Islet precursor cell (in vitro differentiated cells): Measurements from ENCODE around the gene MBNL2.
A peak's percentile ranks its signal among the peaks of the same experiment; 100 is the strongest.

Experiments
- DNase-seq: peaks from one replicate; pipeline ENCODE4 v3.0.0-alpha.2; 2018

MBNL2 gene

DNA sequence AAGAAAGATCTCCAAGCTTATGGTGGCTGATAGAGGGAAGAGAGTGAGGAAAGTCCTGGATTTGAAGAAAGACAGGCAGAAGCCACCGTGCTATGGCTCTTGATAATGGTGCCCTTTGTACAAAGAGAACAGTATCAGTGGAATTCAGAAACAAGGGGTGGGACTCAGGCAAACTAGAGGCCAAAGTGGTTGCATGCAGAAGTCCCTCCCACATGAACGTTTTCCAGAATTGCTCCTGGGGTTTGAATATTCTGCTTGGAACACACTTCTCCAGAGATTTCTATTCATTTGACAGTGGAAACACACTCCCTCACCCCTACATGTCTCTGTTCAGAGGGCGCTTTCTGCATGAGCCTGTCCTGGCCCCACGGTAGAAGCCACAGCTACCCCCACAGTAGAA lies 10.1 kb upstream of the MBNL2 start:
- DNase-seq = no peak

DNA sequence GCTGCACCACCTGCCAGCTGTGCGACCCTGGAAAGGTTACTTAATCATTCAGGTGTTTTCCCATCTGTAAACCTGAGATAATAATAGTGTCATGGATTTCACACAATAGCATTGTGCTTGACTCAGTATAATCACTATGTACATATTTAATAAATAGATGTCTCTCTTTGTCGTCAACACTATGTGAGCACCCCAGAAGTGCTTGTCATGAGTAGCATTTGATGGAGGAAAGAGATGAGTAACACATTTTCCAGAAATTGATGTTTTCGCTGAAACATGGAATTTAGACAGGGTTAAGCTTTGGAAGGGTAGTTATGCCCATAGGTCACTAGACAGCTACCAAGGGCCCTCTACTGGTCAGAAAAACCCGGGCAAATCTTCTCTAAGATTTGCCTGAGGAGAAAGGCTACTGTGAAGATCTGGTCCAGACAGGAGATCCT lies 9.5 kb upstream of the MBNL2 start:
- no peak for DNase-seq

DNA sequence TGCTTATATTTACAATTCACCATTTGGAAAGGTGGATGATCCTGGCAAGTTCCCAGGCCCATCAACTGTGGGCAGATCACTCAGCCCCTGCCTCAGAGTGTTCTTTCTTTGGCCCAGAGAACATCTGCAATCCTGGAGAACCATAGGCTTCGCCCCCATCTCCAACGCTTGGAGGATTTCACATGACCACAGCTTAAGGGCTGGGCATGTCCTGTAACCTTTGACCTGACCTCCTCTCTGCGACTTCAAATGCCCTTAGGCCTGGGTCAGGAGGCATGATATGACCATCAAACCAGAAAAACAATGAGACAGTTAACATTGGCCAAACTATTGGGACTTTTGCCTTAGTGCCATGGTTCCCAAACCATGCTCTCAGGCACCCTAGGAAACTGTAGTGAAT lies 7.2 kb upstream of the MBNL2 start:
- no peak for DNase-seq

DNA sequence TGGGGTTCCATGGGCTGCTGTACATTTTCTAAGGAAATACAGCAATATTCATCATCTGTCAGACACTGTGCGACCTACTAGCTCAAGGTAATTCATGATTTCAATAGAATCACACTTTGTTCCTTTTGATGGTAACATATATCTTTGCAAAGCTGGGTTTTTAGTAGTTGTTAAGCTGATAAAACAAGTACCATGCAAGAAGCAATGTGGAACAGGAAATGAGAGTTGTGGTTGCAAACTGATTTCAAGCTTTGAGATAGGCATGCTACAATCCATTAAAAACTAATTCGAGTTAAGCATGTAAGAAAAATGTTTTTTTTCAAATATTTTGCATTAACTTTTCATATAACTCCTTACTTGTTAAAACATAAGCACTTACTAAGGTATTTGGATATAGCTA lies 6.8 kb upstream of the MBNL2 start:
- DNase-seq = no peak

DNA sequence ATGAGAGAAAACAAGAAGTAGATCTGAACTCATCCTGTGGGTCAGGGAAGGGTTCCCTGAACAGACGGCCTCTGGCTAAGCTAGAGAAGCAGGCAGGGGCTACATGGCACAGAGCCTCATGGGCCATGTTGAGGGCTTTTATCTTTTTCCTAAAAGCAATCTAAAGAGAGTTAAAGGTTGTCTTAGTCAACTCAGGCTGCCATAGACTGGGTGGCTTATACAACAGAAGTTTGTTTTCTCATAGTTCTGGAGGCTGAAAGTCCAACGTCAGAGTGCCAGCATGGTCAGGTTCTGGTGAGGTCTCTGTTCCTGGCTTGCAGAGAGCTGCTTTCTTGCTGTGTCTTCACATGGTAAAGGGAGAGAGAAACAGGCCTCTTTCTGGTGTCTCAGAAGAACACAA lies 2.9 kb upstream of the MBNL2 start:
- DNase-seq = no peak

DNA sequence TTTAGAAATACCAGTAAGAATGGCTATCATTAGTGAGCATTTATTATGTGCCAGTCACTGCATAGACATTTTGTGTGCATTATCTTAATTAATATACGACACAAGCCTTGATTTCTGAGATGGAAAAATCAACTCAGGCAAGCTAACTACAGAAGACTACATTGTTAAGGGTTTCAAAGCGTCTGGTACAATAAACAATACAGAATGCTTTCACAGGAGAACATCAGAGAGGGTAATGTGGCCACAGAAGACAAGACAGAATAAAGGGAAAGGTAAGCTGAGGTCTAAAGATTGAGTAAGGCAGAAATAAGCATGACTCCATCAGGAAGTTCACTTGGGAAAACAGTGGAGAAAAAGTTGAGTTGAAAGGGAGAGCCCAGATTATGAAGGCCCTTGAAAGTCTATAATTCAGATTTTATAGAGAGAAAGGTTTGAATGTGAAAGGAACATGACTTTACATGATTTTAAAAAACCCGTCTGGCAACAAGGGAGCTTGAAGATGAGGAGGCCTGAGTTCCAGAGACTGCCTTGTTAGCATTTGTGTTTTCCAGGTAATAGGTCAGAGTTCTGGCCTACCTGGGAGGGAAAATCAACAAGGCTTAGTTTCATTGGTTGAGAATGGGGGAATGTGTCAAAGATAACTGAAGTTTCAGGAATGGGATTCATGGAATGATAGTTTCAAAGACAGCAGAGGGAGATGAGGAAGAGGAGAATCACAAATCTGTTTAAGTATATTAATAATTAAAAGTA lies 1.8 kb upstream of the MBNL2 start:
- DNase-seq = no peak

DNA sequence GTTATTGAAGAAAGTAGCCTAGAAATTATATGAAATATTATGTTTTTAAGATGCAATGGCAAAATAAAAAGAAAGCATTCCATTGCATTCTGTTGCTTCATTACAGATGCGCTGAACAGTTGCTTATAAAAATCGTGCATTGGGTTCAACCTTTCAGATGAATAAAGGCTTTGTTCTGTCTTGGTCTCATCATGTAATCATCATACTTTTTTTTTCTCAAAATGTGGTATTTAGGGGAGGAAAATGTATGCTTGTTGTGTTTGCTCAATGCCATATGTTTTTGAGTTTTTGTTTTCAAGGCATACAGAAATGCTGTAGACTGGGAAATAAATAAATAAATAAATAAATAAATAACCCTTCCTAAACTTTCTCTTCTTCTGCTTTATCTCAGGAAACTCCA lies 1.1 kb upstream of the MBNL2 start:
- DNase-seq = no peak

DNA sequence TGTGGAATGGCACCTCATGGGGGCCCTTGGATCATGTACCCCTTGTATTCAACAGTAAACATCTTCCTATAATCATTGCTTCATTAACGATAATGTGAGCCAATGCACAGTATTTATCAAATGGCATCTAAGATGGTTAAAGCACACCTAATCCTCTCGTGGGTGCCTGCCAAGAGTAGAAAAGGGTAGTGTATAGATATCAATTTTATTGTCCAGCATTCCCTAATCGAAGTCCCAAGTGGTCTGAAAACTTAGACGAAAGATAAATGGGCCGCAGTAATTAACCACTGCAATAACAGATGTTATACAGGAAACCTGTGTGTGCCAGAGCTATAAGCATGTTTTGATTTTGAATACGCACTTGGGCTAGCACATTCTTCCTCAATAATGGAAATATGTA lies 667 bp upstream of the MBNL2 start:
- DNase-seq = no peak

DNA sequence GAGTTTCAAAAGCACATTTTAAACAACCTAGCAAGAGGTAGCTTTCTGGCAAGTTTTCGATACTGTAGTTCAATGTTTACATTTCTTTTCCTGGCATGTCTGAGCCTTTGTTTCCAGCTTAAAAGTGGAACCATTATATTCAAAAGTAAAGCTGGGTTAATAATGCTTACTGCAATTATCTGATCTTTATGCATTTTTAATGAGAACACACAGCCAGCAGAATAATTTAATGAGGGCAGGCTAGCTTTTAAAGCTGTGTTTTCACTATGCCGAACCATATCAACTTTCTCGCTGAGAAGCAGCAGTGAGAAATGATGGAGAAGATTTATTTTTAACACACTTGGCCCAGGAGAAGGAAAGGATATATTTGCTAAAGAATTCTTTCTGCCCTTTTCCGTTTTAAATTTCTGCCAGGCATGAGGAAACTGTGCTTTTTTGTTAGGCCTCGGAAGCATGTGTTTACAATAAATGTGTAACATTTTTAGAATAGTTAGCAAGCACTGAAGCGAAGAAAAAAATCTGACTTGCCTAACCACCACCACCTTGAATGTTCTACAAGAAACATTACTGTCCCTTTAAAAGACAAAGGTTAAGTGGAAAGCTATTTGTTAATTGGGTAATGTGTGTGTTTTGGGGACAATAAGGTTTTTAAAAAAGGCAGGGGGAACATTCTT lies 1.0 kb downstream of the MBNL2 start:
- no peak for DNase-seq

DNA sequence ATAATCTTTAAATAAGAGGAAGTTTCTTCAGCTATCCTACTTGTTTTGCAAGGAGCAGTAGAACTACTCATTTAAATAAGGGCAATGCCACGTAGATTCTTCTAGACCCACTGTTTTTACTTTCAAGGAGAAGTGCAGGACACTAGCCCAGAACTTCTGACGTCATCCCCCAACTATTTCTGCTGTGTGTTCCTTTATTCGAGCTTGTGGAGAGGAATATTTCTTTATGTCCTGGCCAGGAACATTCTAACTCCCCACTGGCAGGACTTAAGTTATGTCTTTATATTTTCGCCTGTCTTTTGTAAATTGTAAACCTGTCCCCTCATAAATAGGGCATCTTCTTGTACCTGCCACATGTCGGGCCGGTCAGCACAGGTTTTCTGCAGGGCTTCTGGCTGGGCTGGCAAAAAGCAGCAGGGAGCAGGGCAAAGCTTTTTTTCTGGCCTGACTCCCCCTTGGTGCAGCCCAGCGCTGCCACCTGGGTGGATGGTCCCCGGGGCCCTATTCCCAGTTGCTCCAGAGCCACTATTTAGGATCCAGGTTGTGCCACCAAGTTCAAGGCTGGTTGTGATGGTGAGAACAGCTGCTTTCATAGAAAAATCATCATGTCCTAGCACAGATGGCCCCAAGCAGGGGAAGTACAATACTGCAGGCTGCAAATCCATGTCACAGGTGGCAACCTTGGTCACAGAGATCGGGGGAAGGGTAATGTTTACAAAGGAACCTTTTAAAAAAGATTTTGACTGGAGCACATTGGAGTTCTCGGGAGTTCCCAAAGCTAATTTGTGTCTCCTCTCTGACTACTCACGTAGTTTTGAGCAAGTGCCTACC lies 1.8 kb downstream of the MBNL2 start:
- peak; percentile 82 for DNase-seq

DNA sequence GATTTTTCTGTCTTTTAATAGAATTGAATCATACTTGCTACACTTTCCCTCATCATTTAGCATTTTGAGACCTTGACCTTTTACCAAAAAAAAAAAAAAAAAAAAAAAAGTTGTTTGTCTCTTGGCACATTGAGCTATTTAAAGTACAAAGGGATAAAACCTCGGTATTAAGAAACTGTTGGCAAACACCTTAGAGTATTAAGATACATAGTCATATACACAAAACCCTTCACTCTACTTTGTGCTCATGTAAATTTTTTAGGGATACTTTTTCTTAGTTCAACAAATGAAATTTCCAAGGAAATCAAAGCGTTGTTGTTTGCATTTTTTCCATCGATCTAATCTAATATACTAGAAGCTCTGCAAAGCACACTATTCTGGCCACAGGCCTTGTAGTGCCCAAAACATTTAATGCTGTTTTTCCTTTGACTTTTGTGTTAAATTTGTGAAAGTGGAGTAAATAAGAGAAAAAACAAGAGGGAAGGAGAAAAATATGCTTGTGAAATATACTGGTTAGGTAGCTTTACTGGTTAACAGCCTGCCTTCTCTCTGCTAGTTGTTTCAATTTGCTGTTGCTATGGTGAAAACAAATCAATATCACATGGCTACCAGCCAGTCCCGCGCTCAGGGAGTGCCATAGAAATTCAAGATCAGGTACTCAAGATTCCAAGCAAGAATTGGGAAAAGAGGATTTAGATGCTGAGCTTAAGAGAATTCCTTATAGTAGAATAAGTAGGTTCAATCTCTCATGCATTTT lies 2.6 kb downstream of the MBNL2 start:
- DNase-seq = no peak

DNA sequence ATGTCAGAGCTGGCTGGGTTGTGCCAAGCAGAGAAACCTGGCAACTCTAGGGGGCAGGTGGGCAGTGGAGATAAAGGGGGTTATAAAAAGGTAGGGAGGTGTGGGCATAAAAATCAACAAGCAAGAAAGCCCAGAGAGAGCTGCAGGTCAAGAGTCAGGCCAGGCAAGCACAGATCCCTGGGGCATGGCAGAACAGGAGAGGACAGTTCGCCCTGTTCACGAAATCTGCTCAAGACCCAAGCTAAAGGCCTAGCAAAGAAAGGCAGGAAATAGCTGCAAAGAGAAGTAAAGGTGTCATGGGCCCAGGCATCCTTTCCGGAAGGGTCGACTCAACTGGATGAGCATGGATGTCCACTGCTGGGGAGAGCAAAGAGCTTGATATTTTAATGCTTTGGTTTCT lies 3.4 kb downstream of the MBNL2 start:
- no peak for DNase-seq

DNA sequence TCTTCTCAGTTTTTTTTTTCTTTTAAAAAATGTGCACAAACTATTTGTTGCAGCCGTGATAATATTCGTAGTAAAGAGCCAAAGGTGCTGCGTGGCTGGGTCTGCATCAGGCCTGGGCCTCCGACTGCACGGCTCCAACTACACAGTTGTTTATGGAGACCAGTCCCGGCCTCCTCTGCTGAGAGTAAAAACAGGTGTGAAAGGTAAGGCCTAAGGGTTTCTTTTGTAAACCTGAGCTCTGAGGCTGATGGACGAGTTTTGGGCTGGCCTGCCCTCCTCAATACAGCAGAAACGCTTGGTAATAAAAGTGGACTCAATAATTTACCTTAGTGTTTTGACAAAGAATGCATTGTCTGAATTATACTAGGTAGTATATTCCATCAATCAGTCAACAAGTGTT lies 3.9 kb downstream of the MBNL2 start:
- DNase-seq = peak; percentile 70

DNA sequence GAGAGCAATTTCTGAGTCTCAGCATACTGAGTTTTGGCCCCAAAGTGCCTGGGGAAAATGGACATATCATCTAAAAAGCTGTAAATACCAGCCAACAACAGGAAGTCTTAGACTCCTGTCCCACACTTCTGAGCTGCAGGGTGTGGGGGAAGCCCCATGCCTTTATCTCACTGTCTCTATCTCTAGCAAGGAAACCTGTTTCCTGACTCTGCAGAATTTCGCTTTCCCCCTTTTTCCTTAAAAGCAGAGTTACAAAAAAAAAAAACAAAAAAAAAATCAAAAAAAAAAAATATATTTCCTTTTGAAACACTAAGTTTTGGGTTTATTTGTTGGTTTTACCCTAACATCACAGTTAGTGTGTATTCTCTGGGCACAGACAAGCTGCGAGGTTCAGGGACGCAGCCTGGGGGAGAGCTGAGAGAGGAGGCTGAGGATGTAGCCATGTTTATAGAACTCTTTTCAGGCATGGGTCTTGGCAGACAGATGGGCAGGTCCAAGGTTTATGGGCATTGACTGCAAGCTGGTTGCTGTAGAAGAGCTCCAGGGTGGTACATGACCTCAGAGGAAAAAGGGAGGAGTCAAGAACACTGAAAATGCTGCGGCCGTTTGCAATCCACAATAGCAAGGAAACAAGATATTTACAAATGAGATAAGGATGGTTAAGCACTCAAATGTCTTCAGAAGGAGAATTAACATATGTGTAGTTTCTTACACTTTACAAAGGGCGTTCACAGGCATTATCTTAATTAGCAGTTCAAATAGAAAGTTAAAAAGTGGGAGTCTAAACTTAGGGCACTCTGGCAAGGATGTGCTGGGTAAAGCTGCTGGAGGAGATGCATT lies 4.9 kb downstream of the MBNL2 start:
- no peak for DNase-seq

DNA sequence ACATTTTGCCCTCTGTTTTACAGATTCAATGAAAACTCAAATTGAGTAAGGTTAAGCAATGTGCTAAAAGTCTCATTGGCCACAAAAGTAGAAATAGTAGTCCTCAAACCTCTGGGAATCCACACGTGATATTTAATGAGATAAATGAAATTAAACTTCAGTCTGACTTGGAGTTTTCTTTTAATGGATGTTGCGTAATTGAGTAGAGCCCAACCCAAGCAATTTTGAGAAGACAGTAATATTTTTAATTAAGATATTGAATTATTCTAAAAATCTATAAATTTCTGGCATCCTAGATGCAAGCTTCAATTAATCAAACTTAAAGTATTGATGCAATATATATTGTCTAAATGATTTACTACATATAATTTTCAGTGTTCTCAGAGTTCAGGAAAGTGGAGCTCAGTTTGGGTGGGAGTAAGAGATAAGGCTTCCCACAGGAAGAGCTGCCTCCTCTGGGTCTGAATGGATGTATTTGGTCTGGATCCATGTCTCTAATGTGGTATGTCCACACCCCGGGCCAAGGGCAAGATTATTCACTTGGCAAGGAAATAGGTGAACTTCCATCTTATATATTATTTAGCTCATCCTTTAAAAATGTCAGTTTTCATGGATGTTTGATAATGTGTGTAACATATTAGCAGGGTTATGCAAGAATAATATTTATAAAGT lies 6.9 kb downstream of the MBNL2 start:
- no peak for DNase-seq

DNA sequence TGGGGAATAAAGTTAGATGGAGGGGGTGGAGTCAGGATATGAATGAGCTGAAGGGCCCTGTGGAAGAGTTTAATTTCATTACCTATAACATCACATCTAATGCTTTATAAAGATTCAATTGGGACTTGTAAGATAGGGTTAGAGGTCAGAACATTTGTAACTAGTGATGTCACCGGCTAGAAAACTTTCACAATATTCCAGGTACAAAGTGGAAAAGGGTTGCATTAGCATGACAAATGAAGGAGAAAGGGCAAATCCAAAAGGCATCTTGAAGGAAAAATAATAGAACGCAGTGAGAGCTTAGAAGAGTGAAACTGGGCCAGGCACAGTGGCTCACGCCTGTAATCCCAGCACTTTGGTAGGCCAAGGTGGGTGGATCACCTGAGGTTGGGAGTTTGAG lies 7.6 kb downstream of the MBNL2 start:
- DNase-seq = no peak

DNA sequence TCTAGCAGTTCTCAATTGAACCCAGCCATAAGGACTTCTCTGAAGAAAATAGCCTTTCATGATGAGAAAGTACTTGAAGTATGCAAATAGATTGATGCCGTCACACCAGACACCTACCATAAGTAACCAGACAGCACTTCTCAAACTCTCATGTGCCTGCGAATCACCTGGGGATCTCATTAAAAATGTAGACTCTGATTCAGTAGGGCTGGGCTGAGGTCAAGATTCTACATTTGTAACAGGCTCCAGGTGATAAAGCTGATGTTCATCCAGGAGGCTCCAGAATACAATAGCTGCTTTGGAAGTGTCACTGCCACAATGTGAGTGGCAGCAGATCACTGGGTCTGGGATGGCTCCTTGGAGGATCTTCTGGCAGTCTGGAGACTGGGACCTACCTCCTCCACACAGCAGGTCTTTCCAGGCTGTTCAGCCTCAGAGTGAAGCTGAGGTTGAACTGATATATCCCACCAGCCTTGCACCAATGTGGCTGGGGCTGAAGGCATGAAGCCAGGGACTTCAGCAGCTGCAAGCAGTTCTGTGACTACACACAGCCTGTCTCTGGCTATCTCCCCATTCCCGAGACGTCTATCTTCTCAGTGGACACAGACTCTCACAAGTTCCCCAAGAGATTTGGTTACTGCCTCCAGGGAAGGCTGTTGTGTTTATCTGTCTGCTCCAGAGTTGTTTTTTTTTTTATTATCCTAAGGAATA lies 9.1 kb downstream of the MBNL2 start:
- no peak for DNase-seq

DNA sequence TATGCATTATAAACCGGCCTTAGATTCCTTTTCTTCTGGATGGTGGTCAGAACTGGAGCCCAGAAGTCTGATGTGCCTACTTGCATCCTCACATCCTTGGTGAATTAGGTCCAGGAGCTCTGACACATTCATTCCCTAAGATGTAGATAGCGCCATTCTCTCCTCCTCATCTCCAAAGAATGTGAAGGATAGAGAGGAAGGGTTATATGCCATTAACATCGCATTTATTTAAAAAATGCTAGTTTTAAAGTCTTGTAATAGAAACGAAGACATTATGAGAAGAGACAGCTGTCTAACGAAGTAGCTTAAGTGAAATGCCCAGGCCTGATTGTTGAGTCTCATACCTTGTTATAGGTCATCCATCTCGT lies 9.7 kb downstream of the MBNL2 start:
- DNase-seq = no peak

DNA sequence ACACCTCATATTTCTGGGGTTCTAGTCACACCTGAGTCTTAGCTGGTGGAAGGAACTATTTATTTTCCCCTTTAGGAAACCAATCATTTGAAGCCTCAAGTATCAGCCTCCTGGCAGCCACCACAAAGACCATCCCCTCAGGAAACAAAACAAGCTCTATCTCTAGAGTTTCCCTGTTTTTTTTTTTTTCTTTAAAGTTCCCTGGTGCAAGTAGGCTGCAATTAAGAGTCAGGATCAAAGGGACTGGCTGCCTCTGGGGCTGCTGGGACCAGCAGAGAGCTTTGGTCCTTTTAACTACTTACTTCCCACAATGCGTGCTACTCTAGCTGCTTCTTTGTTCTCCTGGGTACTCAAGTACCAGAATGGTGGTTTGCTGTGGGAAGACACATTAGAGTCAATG lies 11.4 kb downstream of the MBNL2 start:
- DNase-seq = peak; percentile 90

DNA sequence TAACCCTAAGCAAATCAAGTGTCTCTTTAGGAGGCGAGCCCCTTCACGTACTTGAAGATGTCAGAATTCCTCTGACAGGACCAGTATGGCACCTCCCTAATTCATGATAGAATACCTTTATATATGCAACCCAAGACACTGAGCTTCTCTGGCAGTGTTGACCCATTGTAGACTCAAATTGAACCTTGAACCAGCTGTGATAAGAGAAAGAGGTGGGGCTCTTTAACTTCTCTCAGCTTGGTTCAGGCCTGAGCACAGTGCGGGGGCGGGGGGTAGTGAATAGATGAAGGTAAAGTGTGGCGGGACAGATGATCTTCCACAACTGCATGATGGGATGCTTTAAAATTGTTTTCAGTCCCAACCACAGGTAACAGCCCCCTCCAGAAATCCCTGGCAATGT lies 12.1 kb downstream of the MBNL2 start:
- DNase-seq = no peak

DNA sequence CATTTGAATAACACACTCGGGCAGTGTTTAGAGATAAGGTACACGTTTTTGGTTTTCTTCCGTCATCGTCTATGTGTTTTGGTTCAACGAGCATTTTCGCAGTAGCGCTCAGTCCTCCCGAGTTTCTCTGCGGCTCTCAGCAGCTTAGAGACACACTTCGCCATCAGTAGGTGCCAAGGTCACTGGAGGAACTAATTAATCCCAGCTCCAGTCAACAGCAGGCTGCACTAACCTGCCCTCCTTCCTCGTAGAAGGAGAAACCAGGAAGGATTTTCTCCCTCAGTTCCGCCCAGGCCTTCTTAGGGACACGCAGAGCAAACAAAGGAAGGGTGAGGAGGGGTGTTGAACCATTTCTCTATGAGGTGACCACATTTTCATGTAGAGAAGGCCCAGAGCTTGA lies 12.6 kb downstream of the MBNL2 start:
- DNase-seq = no peak
